Caco-2 (cell line): ENCODE results near the gene ZNRF1. TPM values are rescaled to one million over a fixed set of nuclear protein-coding genes. Genes with fewer than 3 reads are reported as not detected.

Source experiments
- BruUV-seq: library from RNA; stranded (reverse); fragments of 400-500 nt; replicated peaks from 2 replicates; lab custom pipeline; 2021; lab: Mats Ljungman, UMichigan
- CTCF ChIA-PET: fragments of 300-600 bp; sonication (Branson Sonifier 250); formaldehyde crosslinking; loops from one replicate; lab custom pipeline; 2022; ENCODE audit warnings: antibody characterized with exemption; lab: Charles Lee
- POLR2A ChIA-PET: fragments of 300-600 bp; sonication (Branson Sonifier 250); formaldehyde crosslinking; loops from one replicate; lab custom pipeline; 2022; ENCODE audit warnings: antibody characterized with exemption; lab: Charles Lee
- DNase-seq, 2 experiments: peaks; one replicate each; pipeline versions ENCODE4 v3.0.0 to v3.0.0-alpha.2; 2020 to 2022
- H3K27me3 ChIP-seq: replicated peaks from 2 replicates; pipeline ENCODE4 v1.6.0; 2011; ENCODE audit warnings: low read length; ENCODE audit not compliant: control insufficient read depth, insufficient read depth
- H3K36me3 ChIP-seq: 2 replicates; pipeline ENCODE4 v1.5.1; 2011; ENCODE audit warnings: low read length; ENCODE audit not compliant: control insufficient read depth, insufficient read depth
- H3K4me1 ChIP-seq: fragments of 250-450 bp; sonication (Bioruptor Pico); 2 replicates; pipeline ENCODE4 v1.5.1; 2020; ENCODE audit warnings: mild to moderate bottlenecking
- H3K4me3 ChIP-seq: 2 replicates; pipeline ENCODE4 v1.5.1; 2011; ENCODE audit warnings: low read depth, mild to moderate bottlenecking, control low read depth, low read length
- H3K9me3 ChIP-seq: fragments of 250-450 bp; sonication (Bioruptor Pico); 2 replicates; pipeline ENCODE4 v1.5.1; 2020; ENCODE audit warnings: mild to moderate bottlenecking, moderate library complexity
- H3K27ac Mint-ChIP-seq: one replicate; pipeline ENCODE4 v1.8.0; 2022; ENCODE audit warnings: mixed read lengths; ENCODE audit not compliant: unreplicated experiment
- H3K27me3 Mint-ChIP-seq: one replicate; pipeline ENCODE4 v1.8.0; 2022; ENCODE audit warnings: mixed read lengths; ENCODE audit not compliant: insufficient read depth, unreplicated experiment
- H3K36me3 Mint-ChIP-seq: one replicate; pipeline ENCODE4 v1.8.0; 2022; ENCODE audit warnings: mild to moderate bottlenecking, mixed read lengths; ENCODE audit not compliant: insufficient read depth, unreplicated experiment
- H3K4me1 Mint-ChIP-seq: one replicate; pipeline ENCODE4 v1.8.0; 2022; ENCODE audit warnings: low read depth, mixed read lengths; ENCODE audit not compliant: unreplicated experiment
- H3K4me3 Mint-ChIP-seq: one replicate; pipeline ENCODE4 v1.8.0; 2022; ENCODE audit warnings: mild to moderate bottlenecking, moderate library complexity, mixed read lengths; ENCODE audit not compliant: unreplicated experiment
- H3K9me3 Mint-ChIP-seq: one replicate; pipeline ENCODE4 v1.8.0; 2022; ENCODE audit warnings: mixed read lengths; ENCODE audit not compliant: unreplicated experiment
- CTCF ChIP-seq, 2 experiments: fragments of 200-600 bp in 1 of 2; IDR thresholded peaks; 1 replicate in 1 of 2; 2 replicates in 1 of 2; pipeline versions ENCODE4 v1.5.1 to v1.8.0; 2011 to 2022; ENCODE audit warnings: antibody characterized with exemption in 1 of 2, control low read depth in 1 of 2, inconsistent platforms in 1 of 2, low read depth in 1 of 2, low read length in 1 of 2, mild to moderate bottlenecking in 1 of 2, moderate library complexity in 1 of 2; ENCODE audit not compliant: insufficient read depth in 1 of 2, severe bottlenecking in 1 of 2, unreplicated experiment in 1 of 2
- intact Hi-C: fragments of 100-400 bp; cut with micrococcal nuclease; formaldehyde crosslinking; loops from one replicate; pipeline ENCODE4 v1.10.0; 2022; ENCODE audit not compliant: unreplicated experiment
- total RNA-seq: library from RNA; stranded (reverse); gene quantifications from 2 replicates; pipeline ENCODE4 v1.2.3, GENCODE V29; 2022

Gene ZNRF1
- total RNA-seq, 1 experiment from 2014 or later: 68.6 TPM

DNA sequence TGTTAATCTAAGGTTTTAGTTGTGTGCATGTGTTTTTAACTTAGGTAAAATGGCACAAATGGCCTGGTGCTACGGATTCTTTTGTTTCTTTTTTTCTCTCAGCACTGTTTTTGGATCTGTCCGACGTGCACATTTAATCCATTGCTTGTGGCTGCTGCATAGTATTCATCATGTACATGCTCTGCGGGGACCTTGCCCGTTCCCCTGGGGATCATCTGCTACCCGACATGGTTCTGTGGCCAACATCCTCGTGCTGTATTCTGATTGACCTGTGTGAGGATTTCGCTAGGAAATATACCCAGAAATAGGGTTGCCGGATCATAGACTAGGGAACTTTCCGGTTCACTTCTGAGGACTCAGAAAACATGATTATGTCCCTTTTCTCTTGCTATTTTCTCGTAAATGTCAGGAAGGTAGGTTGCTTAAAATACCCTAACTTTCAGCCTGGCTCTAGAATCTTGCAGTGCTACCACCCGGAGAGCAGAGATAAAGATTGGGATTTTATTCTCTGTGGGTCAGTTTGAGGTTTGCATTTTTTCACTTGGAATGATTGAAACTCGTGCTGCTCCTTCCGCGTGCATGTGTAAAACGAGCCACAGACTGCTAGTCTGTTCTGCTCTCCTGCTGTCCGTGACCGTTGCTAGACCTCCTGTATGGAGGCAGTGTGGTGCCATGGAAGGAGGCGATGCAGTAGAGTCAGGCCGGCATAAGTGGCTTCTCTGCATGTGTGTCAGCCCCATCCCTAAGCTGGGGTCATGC, 74.9 kb downstream of the ZNRF1 start:
- TF ChIP-seq CTCF (IDR thresholded peaks at IDR 0.05; ENCODE audit: insufficient read depth in 1 of 2, low read depth in 1 of 2, low read length in 1 of 2, severe bottlenecking in 1 of 2, unreplicated experiment in 1 of 2): no peak
- Histone ChIP-seq H3K36me3 (peaks cover 2% of the 10 kb centered on the region; the same call in 1 of the 2 replicates), H3K27me3 (no peaks in the 10 kb centered on the region), H3K4me3 (no peak overlapping the region), H3K9me3 (no peaks in the 10 kb centered on the region), H3K4me1 (peaks cover 38% of the 10 kb centered on the region)
- intact Hi-C loops: no loop called here
- Mint-ChIP-seq H3K4me1 (peaks cover 34% of the 10 kb centered on the region), H3K4me3 (no peak overlapping the region), H3K27ac (no peak overlapping the region), H3K27me3 (no peaks in the 10 kb centered on the region), H3K9me3 (no peaks in the 10 kb centered on the region), H3K36me3 (peaks cover 35% of the 10 kb centered on the region)
- POLR2A ChIA-PET: interaction anchor here (0.5 kb wide), 1 partner anchor 28 kb away, joined by 5 read pairs; no protein-coding TSS in a partner anchor
- BruUV-seq: no TSS peak
- no peak for DNase-seq
- CTCF ChIA-PET: no interaction called here

GRCh38 chr16:75074304-75074793, 75.5 kb downstream of the ZNRF1 start:
- H3K9me3 ChIP-seq: no peaks in the 10 kb centered on the region
- no peak overlapping the region for H3K4me3 ChIP-seq
- no peak overlapping the region for H3K4me3 Mint-ChIP-seq
- ChIA-PET CTCF (no interaction called here), POLR2A (interaction anchor here (0.5 kb wide), 1 partner anchor 29 kb away, joined by 5 read pairs; no protein-coding TSS in a partner anchor)
- H3K27me3 ChIP-seq: no peaks in the 10 kb centered on the region
- H3K9me3 Mint-ChIP-seq: no peaks in the 10 kb centered on the region
- no TSS peak for BruUV-seq
- H3K4me1 Mint-ChIP-seq: peaks cover 28% of the 10 kb centered on the region
- DNase-seq: no peak
- no peak for TF ChIP-seq CTCF (IDR thresholded peaks at IDR 0.05; ENCODE audit: insufficient read depth in 1 of 2, low read depth in 1 of 2, low read length in 1 of 2, severe bottlenecking in 1 of 2, unreplicated experiment in 1 of 2)
- H3K36me3 Mint-ChIP-seq: peaks cover 39% of the 10 kb centered on the region
- intact Hi-C loops: no loop called here
- H3K36me3 ChIP-seq: peaks cover 2% of the 10 kb centered on the region; the same call in 1 of the 2 replicates
- H3K27me3 Mint-ChIP-seq: no peaks in the 10 kb centered on the region
- H3K27ac Mint-ChIP-seq: no peak overlapping the region
- H3K4me1 ChIP-seq: peaks cover 32% of the 10 kb centered on the region

- Mint-ChIP-seq H3K36me3 (peaks cover 36% of the 10 kb centered on the region), H3K4me1 (peaks cover 20% of the 10 kb centered on the region), H3K27ac (no peak overlapping the region), H3K9me3 (no peaks in the 10 kb centered on the region), H3K4me3 (no peak overlapping the region), H3K27me3 (no peaks in the 10 kb centered on the region)
- no TSS peak for BruUV-seq
- no peak for DNase-seq
- Histone ChIP-seq H3K4me1 (peaks cover 25% of the 10 kb centered on the region), H3K27me3 (no peaks in the 10 kb centered on the region), H3K36me3 (peaks cover 2% of the 10 kb centered on the region; the same call in 1 of the 2 replicates), H3K9me3 (no peaks in the 10 kb centered on the region), H3K4me3 (no peak overlapping the region)
- intact Hi-C loops: no loop called here
- no peak for TF ChIP-seq CTCF (IDR thresholded peaks at IDR 0.05; ENCODE audit: insufficient read depth in 1 of 2, low read depth in 1 of 2, low read length in 1 of 2, severe bottlenecking in 1 of 2, unreplicated experiment in 1 of 2)
- POLR2A ChIA-PET: no interaction called here
- CTCF ChIA-PET: no interaction called here
Measured at GRCh38 chr16:75074920-75075687, 76.3 kb downstream of the ZNRF1 start.
